PC-9 (cell line): Measurements from ENCODE around the gene PIEZO2. TPM values are rescaled to one million over a fixed set of nuclear protein-coding genes. Genes with fewer than 3 reads are reported as not detected.

Experiments
- BruUV-seq: library from RNA; stranded (reverse); fragments of 400-500 nt; replicated peaks from 2 replicates; lab custom pipeline; 2021; lab: Mats Ljungman, UMichigan
- CTCF ChIA-PET: fragments of 300-600 bp; sonication (Branson Sonifier 250); formaldehyde crosslinking; loops from one replicate; lab custom pipeline; 2022; ENCODE audit warnings: antibody characterized with exemption; lab: Charles Lee
- POLR2A ChIA-PET: fragments of 300-600 bp; sonication (Branson Sonifier 250); formaldehyde crosslinking; loops from one replicate; lab custom pipeline; 2022; ENCODE audit warnings: antibody characterized with exemption; ENCODE audit not compliant: unreplicated experiment; lab: Charles Lee
- DNase-seq, 2 experiments: peaks; one replicate each; pipeline versions ENCODE4 v3.0.0 to v3.0.0-alpha.2; 2015 to 2022; ENCODE audit warnings: mixed read lengths in 1 of 2
- H2AFZ ChIP-seq: fragments of 200-600 bp; sonication (generic); 2 replicates; pipeline ENCODE4 v1.8.1; 2017; ENCODE audit warnings: antibody characterized with exemption
- H3F3A ChIP-seq: fragments of 200-600 bp; sonication (generic); 2 replicates; pipeline ENCODE4 v1.8.1; 2017; ENCODE audit warnings: antibody characterized with exemption, mild to moderate bottlenecking, low read depth; ENCODE audit not compliant: insufficient read depth
- H3K27ac ChIP-seq: fragments of 200-600 bp; sonication (generic); 2 replicates; pipeline ENCODE4 v1.6.1; 2016; ENCODE audit warnings: mixed run types
- H3K27me3 ChIP-seq: fragments of 200-600 bp; sonication (generic); 2 replicates; pipeline ENCODE4 v1.6.1; 2016; ENCODE audit warnings: low read depth, mixed run types; ENCODE audit not compliant: insufficient read depth
- H3K36me3 ChIP-seq: fragments of 200-600 bp; sonication (generic); 2 replicates; pipeline ENCODE4 v1.6.1; 2016; ENCODE audit warnings: low read depth, mixed run types
- H3K4me1 ChIP-seq: fragments of 200-600 bp; sonication (generic); replicated peaks from 2 replicates; pipeline ENCODE4 v1.6.1; 2016; ENCODE audit warnings: mixed run types; ENCODE audit not compliant: insufficient read depth
- H3K4me2 ChIP-seq: fragments of 200-600 bp; sonication (generic); 2 replicates; pipeline ENCODE4 v1.6.1; 2017; ENCODE audit warnings: mixed run types
- H3K4me3 ChIP-seq: fragments of 200-600 bp; sonication (generic); 2 replicates; pipeline ENCODE4 v1.6.1; 2016; ENCODE audit warnings: mixed run types
- H3K79me2 ChIP-seq: fragments of 200-600 bp; sonication (generic); 2 replicates; pipeline ENCODE4 v1.6.1; 2017; ENCODE audit warnings: low read depth, mixed run types
- H3K9me2 ChIP-seq: fragments of 200-600 bp; sonication (generic); 2 replicates; pipeline ENCODE4 v1.8.1; 2017; ENCODE audit warnings: mild to moderate bottlenecking; ENCODE audit not compliant: insufficient read depth
- H3K9me3 ChIP-seq: fragments of 200-600 bp; sonication (generic); 2 replicates; pipeline ENCODE4 v1.8.1; 2016; ENCODE audit warnings: low read depth; ENCODE audit not compliant: insufficient read depth
- H4K20me1 ChIP-seq: fragments of 200-600 bp; sonication (generic); 2 replicates; pipeline ENCODE4 v1.8.1; 2017; ENCODE audit not compliant: insufficient read depth
- EZH2 ChIP-seq: fragments of 200-600 bp; sonication (generic); IDR thresholded peaks from 2 replicates; pipeline ENCODE4 v1.8.0; 2017; ENCODE audit warnings: antibody characterized with exemption, low read depth
- intact Hi-C: fragments of 100-400 bp; cut with micrococcal nuclease; formaldehyde crosslinking; loops from one replicate; pipeline ENCODE4 v1.10.0; 2022; ENCODE audit not compliant: unreplicated experiment
- total RNA-seq: library from RNA; stranded (reverse); gene quantifications from 2 replicates; pipeline ENCODE4 v1.2.3, GENCODE V29; 2021
- TF ChIP-seq, protein P1 (sequence below): fragments of 200-600 bp; sonication (generic); conservative IDR thresholded peaks from 2 replicates; pipeline ENCODE4 v1.6.1; 2017; ENCODE audit warnings: mixed run types, antibody characterized with exemption, mild to moderate bottlenecking, moderate library complexity

PIEZO2 gene
- total RNA-seq, 1 experiment from 2014 or later, result not detected

DNA sequence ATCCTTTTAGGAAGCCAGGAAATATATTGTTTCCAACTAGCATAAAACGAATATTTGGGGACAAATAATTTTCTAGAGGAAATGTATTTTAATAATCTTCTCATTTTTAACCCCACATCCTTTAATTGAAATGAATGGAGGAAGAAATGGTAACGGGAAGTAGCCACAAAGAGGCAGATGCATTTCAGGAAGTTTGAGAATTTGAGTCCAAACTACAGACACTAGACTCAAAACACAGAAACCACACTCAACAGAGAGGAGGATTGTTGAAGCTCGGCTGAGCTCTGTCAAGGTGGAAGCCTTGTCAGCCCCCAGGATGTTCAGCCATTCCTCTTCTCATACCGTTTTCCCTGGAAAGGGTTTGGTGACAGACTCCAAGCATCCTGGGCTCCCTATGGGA is 335.0 kb downstream of the PIEZO2 start:
- H3K4me1 ChIP-seq, result no peaks in the 10 kb centered on the region
- no peaks in the 10 kb centered on the region for H4K20me1 ChIP-seq
- no peak overlapping the region for H3K4me3 ChIP-seq
- H3K4me2 ChIP-seq, result no peak overlapping the region
- no TSS peak for BruUV-seq
- H3K9me2 ChIP-seq, result no peaks in the 10 kb centered on the region
- no peak for TF ChIP-seq EZH2
- TF ChIP-seq, protein P1, sequence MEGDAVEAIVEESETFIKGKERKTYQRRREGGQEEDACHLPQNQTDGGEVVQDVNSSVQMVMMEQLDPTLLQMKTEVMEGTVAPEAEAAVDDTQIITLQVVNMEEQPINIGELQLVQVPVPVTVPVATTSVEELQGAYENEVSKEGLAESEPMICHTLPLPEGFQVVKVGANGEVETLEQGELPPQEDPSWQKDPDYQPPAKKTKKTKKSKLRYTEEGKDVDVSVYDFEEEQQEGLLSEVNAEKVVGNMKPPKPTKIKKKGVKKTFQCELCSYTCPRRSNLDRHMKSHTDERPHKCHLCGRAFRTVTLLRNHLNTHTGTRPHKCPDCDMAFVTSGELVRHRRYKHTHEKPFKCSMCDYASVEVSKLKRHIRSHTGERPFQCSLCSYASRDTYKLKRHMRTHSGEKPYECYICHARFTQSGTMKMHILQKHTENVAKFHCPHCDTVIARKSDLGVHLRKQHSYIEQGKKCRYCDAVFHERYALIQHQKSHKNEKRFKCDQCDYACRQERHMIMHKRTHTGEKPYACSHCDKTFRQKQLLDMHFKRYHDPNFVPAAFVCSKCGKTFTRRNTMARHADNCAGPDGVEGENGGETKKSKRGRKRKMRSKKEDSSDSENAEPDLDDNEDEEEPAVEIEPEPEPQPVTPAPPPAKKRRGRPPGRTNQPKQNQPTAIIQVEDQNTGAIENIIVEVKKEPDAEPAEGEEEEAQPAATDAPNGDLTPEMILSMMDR, result no peak
- POLR2A ChIA-PET, result no interaction called here
- H3K36me3 ChIP-seq, result no peaks in the 10 kb centered on the region
- H3K9me3 ChIP-seq, result no peaks in the 10 kb centered on the region
- peaks cover 65% of the 10 kb centered on the region for H3K27me3 ChIP-seq
- DNase-seq, result no peak
- CTCF ChIA-PET, result no interaction called here
- intact Hi-C loops, result no loop called here
- H2AFZ ChIP-seq, result no peak overlapping the region
- H3F3A ChIP-seq, result no peaks in the 10 kb centered on the region
- no peaks in the 10 kb centered on the region for H3K79me2 ChIP-seq
- no peak overlapping the region for H3K27ac ChIP-seq

DNA sequence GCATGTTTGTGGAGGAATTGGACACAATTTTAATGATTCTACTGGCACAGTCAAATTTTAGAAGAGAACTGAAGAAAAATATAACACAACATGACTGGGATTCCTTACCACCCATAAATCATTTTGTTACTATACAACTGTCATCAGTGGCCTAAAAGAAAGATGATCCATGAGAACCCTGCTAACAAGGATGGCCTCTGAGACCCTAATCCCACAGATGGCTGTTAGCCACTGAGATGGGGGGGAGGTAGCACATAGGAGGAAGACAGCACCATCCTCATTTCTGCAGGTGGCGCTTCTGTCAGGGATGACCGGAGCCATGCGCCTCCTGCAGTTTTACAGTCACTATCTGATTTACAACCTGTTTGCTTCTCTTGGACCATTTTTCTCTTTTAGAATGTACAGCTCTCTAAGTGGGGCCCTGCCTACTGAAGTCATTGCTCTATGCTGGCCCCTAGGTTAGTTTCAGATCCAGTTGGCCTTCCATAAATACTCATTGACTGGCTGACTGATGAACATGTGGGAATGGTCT is 343.7 kb downstream of the PIEZO2 start:
- BruUV-seq, result no TSS peak
- H3K4me2 ChIP-seq, result no peak overlapping the region
- TF ChIP-seq, protein P1, result no peak
- TF ChIP-seq EZH2, result no peak
- H3K36me3 ChIP-seq, result no peaks in the 10 kb centered on the region
- ChIA-PET POLR2A (no interaction called here), CTCF (no interaction called here)
- H3K27ac ChIP-seq, result no peak overlapping the region
- intact Hi-C loops, result no loop called here
- no peaks in the 10 kb centered on the region; the same call in 1 of the 2 replicates for H4K20me1 ChIP-seq
- no peak overlapping the region for H2AFZ ChIP-seq
- DNase-seq, result no peak
- no peaks in the 10 kb centered on the region for H3K9me2 ChIP-seq
- H3K4me1 ChIP-seq, result no peaks in the 10 kb centered on the region
- no peak overlapping the region for H3K4me3 ChIP-seq
- peaks cover 77% of the 10 kb centered on the region for H3K27me3 ChIP-seq
- H3K79me2 ChIP-seq, result no peaks in the 10 kb centered on the region
- H3F3A ChIP-seq, result no peaks in the 10 kb centered on the region
- H3K9me3 ChIP-seq, result no peaks in the 10 kb centered on the region

DNA sequence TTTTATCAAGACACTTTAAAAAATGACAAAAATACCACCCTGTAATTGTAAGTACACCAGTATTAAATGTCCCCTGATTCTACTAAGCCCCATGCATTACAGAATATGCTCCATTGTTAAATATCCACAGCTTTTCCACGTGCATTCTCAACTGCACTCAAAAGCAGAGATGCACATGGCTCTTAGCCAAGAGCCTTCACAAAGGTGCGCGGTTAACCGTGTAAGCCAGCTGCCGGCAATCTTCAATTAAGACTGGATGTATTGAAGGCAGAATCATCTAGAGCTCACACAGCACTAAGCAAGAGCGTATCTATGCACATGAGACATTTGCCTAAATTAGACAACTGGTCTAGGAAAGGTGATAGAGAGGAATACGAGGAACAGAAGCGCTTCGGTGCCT is 345.2 kb downstream of the PIEZO2 start:
- Histone ChIP-seq H3K4me3 (no peak overlapping the region), H3K27me3 (peaks cover 70% of the 10 kb centered on the region), H3K36me3 (no peaks in the 10 kb centered on the region), H4K20me1 (no peaks in the 10 kb centered on the region; the same call in 1 of the 2 replicates), H2AFZ (no peak overlapping the region), H3F3A (no peaks in the 10 kb centered on the region), H3K4me2 (no peak overlapping the region), H3K79me2 (no peaks in the 10 kb centered on the region), H3K9me2 (no peaks in the 10 kb centered on the region), H3K27ac (no peak overlapping the region), H3K9me3 (no peaks in the 10 kb centered on the region), H3K4me1 (no peaks in the 10 kb centered on the region)
- DNase-seq, result no peak
- ChIA-PET CTCF (no interaction called here), POLR2A (no interaction called here)
- TF ChIP-seq, protein P1, result no peak
- TF ChIP-seq EZH2, result no peak
- no TSS peak for BruUV-seq
- intact Hi-C loops, result no loop called here
